CD4-positive, alpha-beta T cell (primary cell): ENCODE data around the gene BOK. TPM values are rescaled to one million over a fixed set of nuclear protein-coding genes. Genes with fewer than 3 reads are reported as not detected.

Experiments
- ATAC-seq: fragments of 200-7000 bp; cut with Tn5 transposase; one replicate; pipeline ENCODE4 v1.10.0; 2022; ENCODE audit warnings: mild to moderate bottlenecking; ENCODE audit not compliant: poor library complexity
- CTCF ChIA-PET: fragments of 350-600 bp; sonication (Branson Sonifier 250); formaldehyde crosslinking; loops from one replicate; lab custom pipeline; 2021; ENCODE audit warnings: antibody characterized with exemption, inconsistent platforms; lab: Charles Lee
- POLR2A ChIA-PET: fragments of 350-600 bp; sonication (Branson Sonifier 250); formaldehyde crosslinking; loops from one replicate; lab custom pipeline; 2021; ENCODE audit warnings: antibody characterized with exemption, inconsistent platforms; lab: Charles Lee
- DNase-seq, 14 experiments: peaks; one replicate each; pipeline ENCODE4 v3.0.0-alpha.2; 2013 to 2020; ENCODE audit warnings: mixed read lengths in 2 of 14
- H3K27ac ChIP-seq, 2 donors: one replicate each; pipeline versions ENCODE4 v1.5.1 to v1.7.0; 2013; ENCODE audit warnings: low read length in 2 of 2, low read depth in 1 of 2, mild to moderate bottlenecking in 1 of 2
- H3K27me3 ChIP-seq, 2 experiments: 1 replicate in 1 of 2; 2 replicates in 1 of 2; pipeline versions ENCODE4 v1.6.1 to v1.7.0; 2013; ENCODE audit warnings: low read length in 2 of 2, control low read depth in 1 of 2, mild to moderate bottlenecking in 1 of 2, moderate library complexity in 1 of 2; ENCODE audit not compliant: insufficient read depth in 2 of 2, control insufficient read depth in 1 of 2
- H3K36me3 ChIP-seq: one replicate; pipeline ENCODE4 v1.6.1; 2013; ENCODE audit warnings: low read length, control low read depth; ENCODE audit not compliant: insufficient read depth
- H3K4me1 ChIP-seq: one replicate; pipeline ENCODE4 v1.6.1; 2013; ENCODE audit warnings: low read length, control low read depth; ENCODE audit not compliant: insufficient read depth
- H3K4me3 ChIP-seq: one replicate; pipeline ENCODE4 v1.5.1; 2013; ENCODE audit warnings: mild to moderate bottlenecking, low read length, moderate library complexity
- H3K9me3 ChIP-seq, 2 experiments: 1 replicate in 1 of 2; 2 replicates in 1 of 2; pipeline versions ENCODE4 v1.6.1 to v1.7.0; 2013; ENCODE audit warnings: low read length in 2 of 2, mild to moderate bottlenecking in 2 of 2, control low read depth in 1 of 2, moderate library complexity in 1 of 2; ENCODE audit not compliant: control insufficient read depth in 1 of 2, insufficient read depth in 1 of 2
- H3K27ac Mint-ChIP-seq: one replicate; pipeline ENCODE4 v1.8.0; 2020; ENCODE audit warnings: mixed read lengths
- H3K27me3 Mint-ChIP-seq: one replicate; pipeline ENCODE4 v1.8.0; 2021; ENCODE audit warnings: mixed read lengths
- H3K36me3 Mint-ChIP-seq: one replicate; pipeline ENCODE4 v1.8.0; 2021; ENCODE audit warnings: low read depth, mixed read lengths
- H3K4me1 Mint-ChIP-seq: one replicate; pipeline ENCODE4 v1.8.0; 2021; ENCODE audit warnings: low read depth, mixed read lengths
- H3K4me3 Mint-ChIP-seq: one replicate; pipeline ENCODE4 v1.8.0; 2020; ENCODE audit warnings: mild to moderate bottlenecking, mixed read lengths
- H3K9me3 Mint-ChIP-seq: one replicate; pipeline ENCODE4 v1.8.0; 2020; ENCODE audit warnings: mixed read lengths
- CTCF ChIP-seq: fragments of 200-600 bp; IDR thresholded peaks from one replicate; pipeline ENCODE4 v1.8.0; 2022; ENCODE audit warnings: antibody characterized with exemption, mild to moderate bottlenecking
- intact Hi-C, 2 experiments: fragments of 100-400 bp; cut with DNase I in 1 of 2; cut with micrococcal nuclease in 1 of 2; formaldehyde crosslinking; loops; one replicate each; pipeline versions ENCODE4 v1.15.1 to v1.9.0; 2023 to 2025; cut with DNase I, micrococcal nuclease
- total RNA-seq, 174 experiments: library from RNA in 2 of 174; stranded (reverse) in 2 of 174; gene quantifications; one replicate each; pipeline ENCODE4 v1.2.3 and lab custom pipeline; 2021 to 2026

Gene BOK
- total RNA-seq, 2 experiments from 2014 or later: not detected

GRCh38 chr2:241514553-241514952 lies 44.0 kb upstream of the BOK start:
- H3K27me3 Mint-ChIP-seq: no peaks in the 10 kb centered on the region
- ChIA-PET POLR2A (no interaction called here), CTCF (no interaction called here)
- peaks cover 3% of the 10 kb centered on the region for H3K4me1 Mint-ChIP-seq
- no peaks in the 10 kb centered on the region for H3K36me3 ChIP-seq
- ATAC-seq: no peak
- H3K4me3 Mint-ChIP-seq: no peak overlapping the region
- H3K27ac ChIP-seq: no peak overlapping the region
- H3K27me3 ChIP-seq: no peaks in the 10 kb centered on the region
- no peak overlapping the region for H3K27ac Mint-ChIP-seq
- no peaks in the 10 kb centered on the region for H3K9me3 Mint-ChIP-seq
- TF ChIP-seq CTCF: no peak
- no peaks in the 10 kb centered on the region for H3K36me3 Mint-ChIP-seq
- intact Hi-C loops: no loop called here
- H3K9me3 ChIP-seq: no peaks in the 10 kb centered on the region
- no peak overlapping the region for H3K4me3 ChIP-seq
- H3K4me1 ChIP-seq: peaks cover 2% of the 10 kb centered on the region
- DNase-seq: no peak

DNA sequence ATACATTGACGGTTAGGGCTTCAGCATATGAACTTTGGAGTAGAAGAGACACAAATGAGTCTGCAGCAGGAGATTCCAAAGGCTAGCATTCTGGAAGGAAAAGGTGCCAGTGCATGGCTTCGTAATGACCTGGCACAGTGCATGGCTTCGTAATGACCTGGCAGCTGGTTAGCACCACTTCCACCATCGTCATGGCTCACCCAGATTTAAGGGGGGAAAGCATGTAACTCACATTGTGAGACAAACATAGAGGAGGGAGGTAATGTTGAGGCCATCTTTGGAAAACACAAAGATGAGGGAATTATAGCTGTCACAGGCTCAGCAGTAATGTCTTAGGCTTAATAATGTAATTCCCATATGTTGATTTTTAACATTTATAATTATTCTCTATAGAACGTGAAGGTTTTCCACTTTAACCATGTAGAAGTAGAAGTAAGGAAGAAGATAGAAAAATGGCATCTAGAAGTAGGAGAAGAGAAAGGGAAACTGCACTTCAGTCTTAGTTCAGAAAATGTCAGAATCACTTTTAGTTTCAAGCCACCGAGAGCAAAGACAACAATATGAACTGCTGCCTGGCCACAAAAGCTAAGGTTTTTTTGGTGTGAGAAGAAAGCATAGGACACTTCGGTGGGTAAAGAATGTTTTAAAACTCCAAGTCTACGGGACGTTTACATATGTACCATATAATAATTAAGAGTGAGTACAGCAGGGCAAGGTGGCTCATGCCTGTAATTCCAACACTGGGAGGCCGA lies 43.4 kb upstream of the BOK start:
- Mint-ChIP-seq H3K9me3 (no peaks in the 10 kb centered on the region), H3K4me3 (no peak overlapping the region), H3K27ac (no peak overlapping the region), H3K4me1 (no peaks in the 10 kb centered on the region), H3K27me3 (no peaks in the 10 kb centered on the region), H3K36me3 (no peaks in the 10 kb centered on the region)
- no peak overlapping the region for H3K4me3 ChIP-seq
- H3K9me3 ChIP-seq: no peaks in the 10 kb centered on the region
- intact Hi-C loops: no loop called here
- no peak overlapping the region for H3K27ac ChIP-seq
- DNase-seq: no peak
- no peak for ATAC-seq
- no peak for TF ChIP-seq CTCF
- no peaks in the 10 kb centered on the region for H3K4me1 ChIP-seq
- POLR2A ChIA-PET: no interaction called here
- CTCF ChIA-PET: no interaction called here
- no peaks in the 10 kb centered on the region for H3K36me3 ChIP-seq
- H3K27me3 ChIP-seq: no peaks in the 10 kb centered on the region

- no peaks in the 10 kb centered on the region for H3K36me3 Mint-ChIP-seq
- CTCF ChIA-PET: no interaction called here
- POLR2A ChIA-PET: no interaction called here
- no peak overlapping the region for H3K4me3 Mint-ChIP-seq
- H3K36me3 ChIP-seq: no peaks in the 10 kb centered on the region
- peaks cover 5% of the 10 kb centered on the region for H3K27me3 Mint-ChIP-seq
- no peak overlapping the region for H3K27ac Mint-ChIP-seq
- no peak for ATAC-seq
- H3K4me1 ChIP-seq: no peaks in the 10 kb centered on the region
- DNase-seq: no peak
- H3K4me1 Mint-ChIP-seq: no peaks in the 10 kb centered on the region
- peaks cover 0 to 5% of the 10 kb centered on the region in 2 experiments for H3K27me3 ChIP-seq
- H3K9me3 ChIP-seq: no peaks in the 10 kb centered on the region
- H3K9me3 Mint-ChIP-seq: no peaks in the 10 kb centered on the region
- intact Hi-C loops: no loop called here
- H3K4me3 ChIP-seq: no peak overlapping the region
- H3K27ac ChIP-seq: no peak overlapping the region
- no peak for TF ChIP-seq CTCF
These were observed 42.0 kb upstream of the BOK start for GRCh38 chr2:241516520-241516965.
